ENCODE results near the gene DIP2B. TPM values are rescaled to one million over a fixed set of nuclear protein-coding genes. Genes with fewer than 3 reads are reported as not detected.
A peak's percentile ranks its signal among the peaks of the same experiment; 100 is the strongest.

The DIP2B gene
- total RNA-seq, 1 donor from 2014 or later = 28.9 TPM

- Mint-ChIP-seq H3K4me3 (ENCODE audit: unreplicated experiment) (no peak overlapping the region), H3K36me3 (ENCODE audit: unreplicated experiment) (peaks cover 4% of the 10 kb centered on the region), H3K9me3 (ENCODE audit: unreplicated experiment) (no peaks in the 10 kb centered on the region), H3K4me1 (ENCODE audit: unreplicated experiment) (peaks cover 24% of the 10 kb centered on the region), H3K27me3 (ENCODE audit: unreplicated experiment) (no peaks in the 10 kb centered on the region), H3K27ac (ENCODE audit: unreplicated experiment) (no peak overlapping the region)
- DNase-seq (ENCODE audit: extremely low spot score, unreplicated experiment) = no peak
- TF ChIP-seq CTCF (IDR thresholded peaks at IDR 0.05) = no peak
These were observed 160.8 kb downstream of the DIP2B start for GRCh38 chr12:50665609-50666008.

GRCh38 chr12:50666023-50666422 is 161.2 kb downstream of the DIP2B start:
- no peak for TF ChIP-seq CTCF (IDR thresholded peaks at IDR 0.05)
- H3K9me3 Mint-ChIP-seq (ENCODE audit: unreplicated experiment) = no peaks in the 10 kb centered on the region
- peaks cover 5% of the 10 kb centered on the region for H3K36me3 Mint-ChIP-seq (ENCODE audit: unreplicated experiment)
- no peak overlapping the region for H3K27ac Mint-ChIP-seq (ENCODE audit: unreplicated experiment)
- no peaks in the 10 kb centered on the region for H3K27me3 Mint-ChIP-seq (ENCODE audit: unreplicated experiment)
- DNase-seq (ENCODE audit: extremely low spot score, unreplicated experiment) = no peak
- peaks cover 23% of the 10 kb centered on the region for H3K4me1 Mint-ChIP-seq (ENCODE audit: unreplicated experiment)
- H3K4me3 Mint-ChIP-seq (ENCODE audit: unreplicated experiment) = no peak overlapping the region

GRCh38 chr12:50672158-50672557 is 167.4 kb downstream of the DIP2B start:
- TF ChIP-seq CTCF (IDR thresholded peaks at IDR 0.05) = no peak
- H3K9me3 Mint-ChIP-seq (ENCODE audit: unreplicated experiment) = no peaks in the 10 kb centered on the region
- H3K27me3 Mint-ChIP-seq (ENCODE audit: unreplicated experiment) = no peaks in the 10 kb centered on the region
- peaks cover 19% of the 10 kb centered on the region for H3K4me1 Mint-ChIP-seq (ENCODE audit: unreplicated experiment)
- H3K27ac Mint-ChIP-seq (ENCODE audit: unreplicated experiment) = no peak overlapping the region
- H3K36me3 Mint-ChIP-seq (ENCODE audit: unreplicated experiment) = peaks cover 26% of the 10 kb centered on the region
- H3K4me3 Mint-ChIP-seq (ENCODE audit: unreplicated experiment) = no peak overlapping the region
- DNase-seq (ENCODE audit: extremely low spot score, unreplicated experiment) = no peak

GRCh38 chr12:50676756-50677155 is 172.0 kb downstream of the DIP2B start:
- Mint-ChIP-seq H3K36me3 (ENCODE audit: unreplicated experiment) (peaks cover 29% of the 10 kb centered on the region), H3K9me3 (ENCODE audit: unreplicated experiment) (no peaks in the 10 kb centered on the region), H3K27me3 (ENCODE audit: unreplicated experiment) (no peaks in the 10 kb centered on the region), H3K4me1 (ENCODE audit: unreplicated experiment) (peaks cover 51% of the 10 kb centered on the region), H3K4me3 (ENCODE audit: unreplicated experiment) (no peak overlapping the region), H3K27ac (ENCODE audit: unreplicated experiment) (peak overlapping the region; percentile 75)
- no peak for TF ChIP-seq CTCF (IDR thresholded peaks at IDR 0.05)
- DNase-seq (ENCODE audit: extremely low spot score, unreplicated experiment) = no peak

- H3K4me3 Mint-ChIP-seq (ENCODE audit: unreplicated experiment) = no peak overlapping the region
- no peak overlapping the region for H3K27ac Mint-ChIP-seq (ENCODE audit: unreplicated experiment)
- no peak for DNase-seq (ENCODE audit: extremely low spot score, unreplicated experiment)
- H3K9me3 Mint-ChIP-seq (ENCODE audit: unreplicated experiment) = no peaks in the 10 kb centered on the region
- TF ChIP-seq CTCF (IDR thresholded peaks at IDR 0.05) = no peak
- peaks cover 30% of the 10 kb centered on the region for H3K36me3 Mint-ChIP-seq (ENCODE audit: unreplicated experiment)
- H3K27me3 Mint-ChIP-seq (ENCODE audit: unreplicated experiment) = no peaks in the 10 kb centered on the region
- H3K4me1 Mint-ChIP-seq (ENCODE audit: unreplicated experiment) = peaks cover 51% of the 10 kb centered on the region
These were observed 173.1 kb downstream of the DIP2B start for GRCh38 chr12:50677858-50678257.

Measured in osteocyte (in vitro differentiated cells).